Type B pancreatic cell (in vitro differentiated cells): ENCODE results near the gene PPP2R2B. TPM values are rescaled to one million over a fixed set of nuclear protein-coding genes. Genes with fewer than 3 reads are reported as not detected.

Experiments
- DNase-seq: peaks from one replicate; pipeline ENCODE4 v3.0.0; 2021; ENCODE audit warnings: mixed read lengths; ENCODE audit not compliant: unreplicated experiment; ENCODE audit errors: extremely low spot score
- H3K27ac Mint-ChIP-seq: 2 replicates; pipeline ENCODE4 v1.8.0; 2021; ENCODE audit warnings: mild to moderate bottlenecking, mixed read lengths
- H3K27me3 Mint-ChIP-seq: 2 replicates; pipeline ENCODE4 v1.8.0; 2021; ENCODE audit warnings: mixed read lengths
- H3K36me3 Mint-ChIP-seq: 2 replicates; pipeline ENCODE4 v1.8.0; 2021; ENCODE audit warnings: mixed read lengths
- H3K4me1 Mint-ChIP-seq: one replicate; pipeline ENCODE4 v1.8.0; 2021; ENCODE audit warnings: mixed read lengths; ENCODE audit not compliant: unreplicated experiment
- H3K4me3 Mint-ChIP-seq: 2 replicates; pipeline ENCODE4 v1.8.0; 2021; ENCODE audit warnings: mild to moderate bottlenecking, mixed read lengths
- H3K9me3 Mint-ChIP-seq: 2 replicates; pipeline ENCODE4 v1.8.0; 2021; ENCODE audit warnings: mixed read lengths
- CTCF ChIP-seq: fragments of 200-600 bp; sonication (generic); conservative IDR thresholded peaks from 2 replicates; pipeline ENCODE4 v1.5.0; 2021; ENCODE audit warnings: antibody characterized with exemption, mild to moderate bottlenecking
- total RNA-seq: library from RNA; stranded (reverse); gene quantifications from 2 replicates; pipeline ENCODE4 v1.2.1, GENCODE V29; 2021; ENCODE audit warnings: low replicate concordance

Gene PPP2R2B
- total RNA-seq, 1 donor from 2014 or later = 29.1 TPM

- no peak for DNase-seq
- Mint-ChIP-seq H3K4me3 (no peak overlapping the region), H3K27me3 (peaks cover 2% of the 10 kb centered on the region), H3K4me1 (peaks cover 12% of the 10 kb centered on the region), H3K27ac (no peak overlapping the region), H3K36me3 (no peaks in the 10 kb centered on the region), H3K9me3 (peaks cover 4% of the 10 kb centered on the region)
- TF ChIP-seq CTCF = no peak
Observed at GRCh38 chr5:146904890-146905289, 26.3 kb upstream of the PPP2R2B start.

GRCh38 chr5:146903789-146904188, 25.2 kb upstream of the PPP2R2B start:
- no peak overlapping the region for H3K4me3 Mint-ChIP-seq
- peaks cover 4% of the 10 kb centered on the region for H3K9me3 Mint-ChIP-seq
- H3K27me3 Mint-ChIP-seq = no peaks in the 10 kb centered on the region
- TF ChIP-seq CTCF = no peak
- H3K36me3 Mint-ChIP-seq = no peaks in the 10 kb centered on the region
- peaks cover 9% of the 10 kb centered on the region for H3K4me1 Mint-ChIP-seq
- H3K27ac Mint-ChIP-seq = no peak overlapping the region
- DNase-seq = no peak

- Mint-ChIP-seq H3K27ac (no peak overlapping the region), H3K36me3 (peaks cover under 1% of the 10 kb centered on the region), H3K27me3 (no peaks in the 10 kb centered on the region), H3K4me3 (no peak overlapping the region), H3K4me1 (peaks cover 2% of the 10 kb centered on the region), H3K9me3 (peaks cover 4% of the 10 kb centered on the region)
- no peak for DNase-seq
- no peak for TF ChIP-seq CTCF
Observed at GRCh38 chr5:146902471-146902870, 23.9 kb upstream of the PPP2R2B start.

GRCh38 chr5:146897061-146897460, 18.5 kb upstream of the PPP2R2B start:
- Mint-ChIP-seq H3K27ac (no peak overlapping the region), H3K9me3 (peaks cover 7% of the 10 kb centered on the region), H3K27me3 (no peaks in the 10 kb centered on the region), H3K36me3 (peaks cover 3% of the 10 kb centered on the region), H3K4me1 (peaks cover 5% of the 10 kb centered on the region), H3K4me3 (no peak overlapping the region)
- DNase-seq = no peak
- no peak for TF ChIP-seq CTCF

- peaks cover 7% of the 10 kb centered on the region for H3K9me3 Mint-ChIP-seq
Observed at GRCh38 chr5:146894753-146895521, 16.4 kb upstream of the PPP2R2B start.

More at GRCh38 chr5:146894753-146895521, 16.4 kb upstream of the PPP2R2B start:
- H3K36me3 Mint-ChIP-seq = peaks cover 3% of the 10 kb centered on the region
- H3K27ac Mint-ChIP-seq = no peak overlapping the region
- H3K4me3 Mint-ChIP-seq = no peak overlapping the region
- peaks cover 12% of the 10 kb centered on the region for H3K4me1 Mint-ChIP-seq
- no peak for DNase-seq
- no peaks in the 10 kb centered on the region for H3K27me3 Mint-ChIP-seq
- no peak for TF ChIP-seq CTCF
